ENCODE measurements around the gene SPTBN2. TPM values are rescaled to one million over a fixed set of nuclear protein-coding genes. Genes with fewer than 3 reads are reported as not detected.

SPTBN2 gene
- total RNA-seq, 1 donor from 2014 or later = 3.2 TPM

- no peak for TF ChIP-seq CTCF (IDR thresholded peaks at IDR 0.05)
- intact Hi-C loops (cut with DNase I) = no loop called here
- Histone ChIP-seq H3K36me3 (no peaks in the 10 kb centered on the region), H3K4me1 (peaks cover 3 to 5% of the 10 kb centered on the region in 2 donors), H3K27ac (no peak overlapping the region), H3K9me3 (no peaks in the 10 kb centered on the region), H3K27me3 (peaks cover 4% of the 10 kb centered on the region), H3K4me3 (no peak overlapping the region)
- no peak for DNase-seq (ENCODE audit: low spot score in 2 of 2)
These were observed 5.3 kb downstream of the SPTBN2 start for GRCh38 chr11:66723693-66724092.

GRCh38 chr11:66722745-66723651, 6.0 kb downstream of the SPTBN2 start:
- Histone ChIP-seq H3K4me1 (no peaks in the 10 kb centered on the region), H3K4me3 (no peak overlapping the region), H3K9me3 (no peaks in the 10 kb centered on the region), H3K27me3 (no peaks in the 10 kb centered on the region), H3K27ac (no peak overlapping the region), H3K36me3 (no peaks in the 10 kb centered on the region)
- no peak for DNase-seq (ENCODE audit: low spot score in 2 of 2)
- no peak for TF ChIP-seq CTCF (IDR thresholded peaks at IDR 0.05)
- intact Hi-C loops (cut with DNase I) = no loop called here

GRCh38 chr11:66721939-66722338, 7.1 kb downstream of the SPTBN2 start:
- no peaks in the 10 kb centered on the region for H3K9me3 ChIP-seq
- no peaks in the 10 kb centered on the region for H3K27me3 ChIP-seq
- no peak for TF ChIP-seq CTCF (IDR thresholded peaks at IDR 0.05)
- no peaks in the 10 kb centered on the region for H3K36me3 ChIP-seq
- no peaks in the 10 kb centered on the region for H3K4me1 ChIP-seq
- intact Hi-C loops (cut with DNase I) = no loop called here
- H3K4me3 ChIP-seq = no peak overlapping the region
- no peak overlapping the region for H3K27ac ChIP-seq
- no peak for DNase-seq (ENCODE audit: low spot score in 2 of 2)

GRCh38 chr11:66720899-66721470, 8.0 kb downstream of the SPTBN2 start:
- no peak overlapping the region for H3K4me3 ChIP-seq
- TF ChIP-seq CTCF (IDR thresholded peaks at IDR 0.05) = no peak
- no peaks in the 10 kb centered on the region for H3K36me3 ChIP-seq
- no peaks in the 10 kb centered on the region for H3K4me1 ChIP-seq
- H3K27ac ChIP-seq = no peak overlapping the region
- H3K9me3 ChIP-seq = no peaks in the 10 kb centered on the region
- H3K27me3 ChIP-seq = no peaks in the 10 kb centered on the region
- intact Hi-C loops (cut with DNase I) = no loop called here
- DNase-seq (ENCODE audit: low spot score in 2 of 2) = no peak

- H3K27ac ChIP-seq = no peak overlapping the region
- intact Hi-C loops (cut with DNase I) = no loop called here
- DNase-seq (ENCODE audit: low spot score in 2 of 2) = no peak
These were observed 8.7 kb downstream of the SPTBN2 start for GRCh38 chr11:66720223-66720898.

More at GRCh38 chr11:66720223-66720898, 8.7 kb downstream of the SPTBN2 start:
- H3K36me3 ChIP-seq = no peaks in the 10 kb centered on the region
- no peak overlapping the region for H3K4me3 ChIP-seq
- no peaks in the 10 kb centered on the region for H3K9me3 ChIP-seq
- H3K27me3 ChIP-seq = no peaks in the 10 kb centered on the region
- no peak for TF ChIP-seq CTCF (IDR thresholded peaks at IDR 0.05)
- H3K4me1 ChIP-seq = no peaks in the 10 kb centered on the region
